Tibial artery (tissue), 4 donors: ENCODE data around the gene HLA-F.

Experiments
- DNase-seq, 2 donors: peaks; one replicate each; pipeline ENCODE4 v3.0.0-alpha.2; 2019
- H3K27ac ChIP-seq, 2 donors: fragments of 200-600 bp; sonication (generic) in 1 of 2; 1 replicate in 1 of 2; 2 replicates in 1 of 2; pipeline ENCODE4 v1.5.1; 2018 to 2019; ENCODE audit warnings: mild to moderate bottlenecking in 1 of 2
- H3K27me3 ChIP-seq, 2 donors: fragments of 200-600 bp; sonication (generic) in 1 of 2; one replicate each; pipeline versions ENCODE4 v1.5.1 to v1.6.0; 2016 to 2019
- H3K36me3 ChIP-seq, 3 donors: fragments of 200-600 bp; sonication (generic) in 2 of 3; one replicate each; pipeline ENCODE4 v1.5.1; 2016 to 2019; ENCODE audit warnings: mild to moderate bottlenecking in 2 of 3
- H3K4me1 ChIP-seq, 4 donors: fragments of 200-600 bp; sonication (generic) in 2 of 4; 1 replicate in 3 of 4; 2 replicates in 1 of 4; pipeline ENCODE4 v1.5.1; 2016 to 2019
- H3K4me3 ChIP-seq, 2 donors: fragments of 200-600 bp; sonication (generic) in 1 of 2; 1 replicate in 1 of 2; 2 replicates in 1 of 2; pipeline ENCODE4 v1.5.1; 2018 to 2019; ENCODE audit warnings: mild to moderate bottlenecking in 2 of 2
- H3K9me3 ChIP-seq, 3 donors: fragments of 200-600 bp; sonication (generic) in 1 of 3; one replicate each; pipeline ENCODE4 v1.5.1; 2016 to 2019
- CTCF ChIP-seq, 2 experiments: fragments of 200-600 bp in 1 of 2; fragments of 450-650 bp in 1 of 2; IDR thresholded peaks; one replicate each; pipeline ENCODE4 v1.5.1; 2017 to 2019; ENCODE audit warnings: antibody characterized with exemption in 2 of 2, mild to moderate bottlenecking in 1 of 2, moderate library complexity in 1 of 2
- intact Hi-C: fragments of 100-400 bp; cut with DNase I; formaldehyde crosslinking; loops from one replicate; pipeline ENCODE4 v1.15.0; 2023; ENCODE audit warnings: low total_unique reads

The HLA-F gene

GRCh38 chr6:29708432-29709179, 14.6 kb upstream of the HLA-F start:
- H3K4me1 ChIP-seq = no peaks in the 10 kb centered on the region
- peaks cover 0 to 33% of the 10 kb centered on the region in 2 donors for H3K27me3 ChIP-seq
- DNase-seq = no peak
- no peak for TF ChIP-seq CTCF (IDR thresholded peaks at IDR 0.05)
- no peaks in the 10 kb centered on the region for H3K9me3 ChIP-seq
- no peak overlapping the region for H3K27ac ChIP-seq
- intact Hi-C loops = loop anchor here (5.0 to 10.0 kb wide), 2 partner anchors 46 to 129 kb away; no protein-coding TSS in a partner anchor
- no peaks in the 10 kb centered on the region for H3K36me3 ChIP-seq
- no peak overlapping the region for H3K4me3 ChIP-seq

GRCh38 chr6:29709188-29709587, 14.0 kb upstream of the HLA-F start:
- Histone ChIP-seq H3K4me3 (no peak overlapping the region), H3K4me1 (no peaks in the 10 kb centered on the region), H3K27me3 (peaks cover 0 to 33% of the 10 kb centered on the region in 2 donors), H3K27ac (no peak overlapping the region), H3K9me3 (no peaks in the 10 kb centered on the region), H3K36me3 (no peaks in the 10 kb centered on the region)
- no peak for DNase-seq
- intact Hi-C loops = loop anchor here (5.0 to 10.0 kb wide), 2 partner anchors 46 to 128 kb away; no protein-coding TSS in a partner anchor
- TF ChIP-seq CTCF (IDR thresholded peaks at IDR 0.05) = no peak

- no peak for TF ChIP-seq CTCF (IDR thresholded peaks at IDR 0.05)
- Histone ChIP-seq H3K4me1 (no peaks in the 10 kb centered on the region), H3K27ac (no peak overlapping the region), H3K27me3 (peaks cover 0 to 33% of the 10 kb centered on the region in 2 donors), H3K9me3 (no peaks in the 10 kb centered on the region), H3K36me3 (no peaks in the 10 kb centered on the region), H3K4me3 (no peak overlapping the region)
- no peak for DNase-seq
- intact Hi-C loops = no loop called here
Observed at GRCh38 chr6:29710281-29710941, 12.8 kb upstream of the HLA-F start.

DNA sequence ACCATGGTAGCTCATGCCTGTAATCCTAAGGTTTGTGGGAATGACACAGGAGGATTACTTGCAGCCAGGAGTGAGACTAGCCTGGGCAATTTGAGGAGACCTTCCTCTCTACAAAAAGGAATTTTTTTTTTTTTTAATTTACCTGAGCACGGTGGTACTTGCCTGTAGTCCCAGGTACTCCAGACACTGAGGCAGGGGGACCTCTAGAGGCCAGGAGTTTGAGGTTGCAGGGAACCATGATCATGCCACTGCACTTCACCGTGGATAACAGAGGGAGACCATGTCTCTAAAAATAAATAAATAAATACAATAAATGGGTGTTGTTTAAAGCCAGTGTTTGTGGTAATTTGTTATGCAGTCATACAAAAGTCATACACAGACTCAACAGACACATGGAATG, 2.4 kb upstream of the HLA-F start:
- Histone ChIP-seq H3K27me3 (no peaks in the 10 kb centered on the region), H3K36me3 (peaks cover 2 to 13% (median 8%) of the 10 kb centered on the region in 3 donors), H3K4me3 (no peak overlapping the region), H3K27ac (no peak overlapping the region), H3K4me1 (peaks cover 0 to 20% (median 8%) of the 10 kb centered on the region in 4 donors), H3K9me3 (no peaks in the 10 kb centered on the region)
- TF ChIP-seq CTCF (IDR thresholded peaks at IDR 0.05) = no peak
- intact Hi-C loops = no loop called here
- DNase-seq = no peak

DNA sequence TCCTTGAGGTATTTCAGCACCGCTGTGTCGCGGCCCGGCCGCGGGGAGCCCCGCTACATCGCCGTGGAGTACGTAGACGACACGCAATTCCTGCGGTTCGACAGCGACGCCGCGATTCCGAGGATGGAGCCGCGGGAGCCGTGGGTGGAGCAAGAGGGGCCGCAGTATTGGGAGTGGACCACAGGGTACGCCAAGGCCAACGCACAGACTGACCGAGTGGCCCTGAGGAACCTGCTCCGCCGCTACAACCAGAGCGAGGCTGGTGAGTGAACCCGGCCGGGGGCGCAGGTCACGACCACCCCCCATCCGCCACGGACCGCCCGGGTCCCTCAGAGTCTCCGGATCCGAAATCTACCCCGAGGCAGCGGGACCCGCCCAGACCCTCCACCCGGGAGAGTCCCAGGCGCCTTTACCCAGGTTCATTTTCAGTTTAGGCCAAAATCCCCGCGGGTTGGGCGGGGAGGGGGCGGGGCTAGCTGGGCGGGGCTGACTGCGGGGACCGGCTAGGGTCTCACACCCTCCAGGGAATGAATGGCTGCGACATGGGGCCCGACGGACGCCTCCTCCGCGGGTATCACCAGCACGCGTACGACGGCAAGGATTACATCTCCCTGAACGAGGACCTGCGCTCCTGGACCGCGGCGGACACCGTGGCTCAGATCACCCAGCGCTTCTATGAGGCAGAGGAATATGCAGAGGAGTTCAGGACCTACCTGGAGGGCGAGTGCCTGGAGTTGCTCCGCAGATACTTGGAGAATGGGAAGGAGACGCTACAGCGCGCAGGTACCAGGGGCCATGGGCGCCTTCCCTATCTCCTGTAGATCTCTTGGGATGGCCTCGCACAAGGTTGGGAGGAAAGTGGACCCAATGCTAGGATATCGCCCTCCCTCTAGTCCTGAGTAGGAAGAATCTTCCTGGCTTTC, 693 bp downstream of the HLA-F start:
- intact Hi-C loops = no loop called here
- H3K36me3 ChIP-seq = peaks cover 3 to 35% (median 21%) of the 10 kb centered on the region in 3 donors
- peak; percentile 44 to 76 for DNase-seq
- peak overlapping the region; percentile 64 to 90 for H3K4me3 ChIP-seq
- peak overlapping the region; percentile 86 to 94 for H3K27ac ChIP-seq
- peaks cover 0 to 23% (median 11%) of the 10 kb centered on the region in 4 donors for H3K4me1 ChIP-seq
- H3K9me3 ChIP-seq = no peaks in the 10 kb centered on the region
- TF ChIP-seq CTCF (IDR thresholded peaks at IDR 0.05) = no peak
- no peaks in the 10 kb centered on the region for H3K27me3 ChIP-seq
